Inflammatory macrophage treated with lipopolysaccharide for 1 hour (primary cell): ENCODE measurements around the gene DDX24.

ENCODE experiments used
- DNase-seq, 2 donors: peaks; one replicate each; pipeline ENCODE4 v3.0.0-alpha.2; 2020 to 2022

DDX24 gene

GRCh38 chr14:94045563-94046345 is 35.2 kb downstream of the DDX24 start:
- DNase-seq = no peak

GRCh38 chr14:94045101-94045500 is 35.9 kb downstream of the DDX24 start:
- DNase-seq = no peak

- DNase-seq = no peak
Measured at GRCh38 chr14:94044476-94045091, 36.4 kb downstream of the DDX24 start.

- no peak for DNase-seq
Measured at GRCh38 chr14:94043756-94044475, 37.1 kb downstream of the DDX24 start.

GRCh38 chr14:94043111-94043755 is 37.8 kb downstream of the DDX24 start:
- no peak for DNase-seq

GRCh38 chr14:94042433-94043091 is 38.4 kb downstream of the DDX24 start:
- DNase-seq = no peak

- no peak for DNase-seq
Measured at GRCh38 chr14:94041551-94042346, 39.3 kb downstream of the DDX24 start.

GRCh38 chr14:94040796-94041195 is 40.2 kb downstream of the DDX24 start:
- DNase-seq = no peak

- DNase-seq = no peak
Measured at GRCh38 chr14:94040247-94040646, 40.8 kb downstream of the DDX24 start.

- no peak for DNase-seq
Measured at GRCh38 chr14:94038921-94039629, 41.9 kb downstream of the DDX24 start.

GRCh38 chr14:94038510-94038909 is 42.5 kb downstream of the DDX24 start:
- DNase-seq = no peak

GRCh38 chr14:94037954-94038353 is 43.0 kb downstream of the DDX24 start:
- DNase-seq = no peak

GRCh38 chr14:94036313-94037167 is 44.5 kb downstream of the DDX24 start:
- peak; percentile 56 to 87 for DNase-seq

GRCh38 chr14:94034886-94035285 is 46.1 kb downstream of the DDX24 start:
- no peak for DNase-seq

- DNase-seq = no peak
Measured at GRCh38 chr14:94031883-94032279, 49.1 kb downstream of the DDX24 start.

GRCh38 chr14:94031161-94031882 is 49.7 kb downstream of the DDX24 start:
- no peak for DNase-seq

- DNase-seq = no peak
Measured at GRCh38 chr14:94030571-94030970, 50.4 kb downstream of the DDX24 start.

- no peak for DNase-seq
Measured at GRCh38 chr14:94029671-94030203, 51.3 kb downstream of the DDX24 start.

GRCh38 chr14:94029265-94029664 is 51.7 kb downstream of the DDX24 start:
- peak; percentile 57 to 72 for DNase-seq
